GM10248 (cell line): ENCODE results near the gene YTHDC1.
"Not testable (repeated sequence)": the region's sequence is repeated elsewhere in the genome, so short reads cannot be mapped to it uniquely, and the experiment has no call there.

ENCODE experiments used
- CTCF ChIA-PET: fragments of 300-600 bp; sonication (Branson Sonifier 250); formaldehyde crosslinking; extraction: SDS; loops from one replicate; lab custom pipeline; 2021; ENCODE audit warnings: antibody characterized with exemption; lab: Yijun Ruan, JAX
- POLR2A ChIA-PET: fragments of 350-650 bp; sonication (Branson Sonifier 250); formaldehyde crosslinking; extraction: SDS; loops from one replicate; lab custom pipeline; 2020; ENCODE audit warnings: antibody characterized with exemption; lab: Yijun Ruan, JAX
- DNase-seq: peaks from one replicate; pipeline ENCODE4 v3.0.0; 2012; ENCODE audit errors: extremely low spot score
- TF ChIP-seq, protein P1 (sequence below): IDR thresholded peaks from 2 replicates; pipeline ENCODE4 v1.5.1; 2012; ENCODE audit warnings: mild to moderate bottlenecking, low read depth; ENCODE audit errors: extremely low read depth, missing control alignments, control extremely low read depth

Gene YTHDC1

DNA sequence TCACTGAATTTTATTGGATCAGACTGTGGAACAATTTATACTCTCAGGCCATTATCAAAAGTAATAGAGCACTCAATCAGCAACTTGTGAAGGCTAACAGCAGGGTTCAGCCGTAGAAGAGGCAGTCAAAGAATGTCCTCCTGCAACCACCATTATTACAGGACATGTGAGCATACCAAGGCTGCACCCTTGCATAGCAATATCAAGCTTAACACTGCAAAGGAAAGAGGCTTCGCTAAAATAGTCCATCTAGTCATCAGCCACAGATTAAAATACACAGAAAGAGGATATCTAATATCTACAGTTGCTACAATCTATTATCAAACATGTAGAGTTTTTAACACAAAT is 61.5 kb downstream of the YTHDC1 start:
- CTCF ChIA-PET, result interaction anchor here (0.6 kb wide), 1 partner anchor 16 kb away, joined by 3 read pairs; no protein-coding TSS in a partner anchor
- TF ChIP-seq, protein P1, sequence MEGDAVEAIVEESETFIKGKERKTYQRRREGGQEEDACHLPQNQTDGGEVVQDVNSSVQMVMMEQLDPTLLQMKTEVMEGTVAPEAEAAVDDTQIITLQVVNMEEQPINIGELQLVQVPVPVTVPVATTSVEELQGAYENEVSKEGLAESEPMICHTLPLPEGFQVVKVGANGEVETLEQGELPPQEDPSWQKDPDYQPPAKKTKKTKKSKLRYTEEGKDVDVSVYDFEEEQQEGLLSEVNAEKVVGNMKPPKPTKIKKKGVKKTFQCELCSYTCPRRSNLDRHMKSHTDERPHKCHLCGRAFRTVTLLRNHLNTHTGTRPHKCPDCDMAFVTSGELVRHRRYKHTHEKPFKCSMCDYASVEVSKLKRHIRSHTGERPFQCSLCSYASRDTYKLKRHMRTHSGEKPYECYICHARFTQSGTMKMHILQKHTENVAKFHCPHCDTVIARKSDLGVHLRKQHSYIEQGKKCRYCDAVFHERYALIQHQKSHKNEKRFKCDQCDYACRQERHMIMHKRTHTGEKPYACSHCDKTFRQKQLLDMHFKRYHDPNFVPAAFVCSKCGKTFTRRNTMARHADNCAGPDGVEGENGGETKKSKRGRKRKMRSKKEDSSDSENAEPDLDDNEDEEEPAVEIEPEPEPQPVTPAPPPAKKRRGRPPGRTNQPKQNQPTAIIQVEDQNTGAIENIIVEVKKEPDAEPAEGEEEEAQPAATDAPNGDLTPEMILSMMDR, result no peak
- POLR2A ChIA-PET, result no interaction called here
- no peak for DNase-seq

DNA sequence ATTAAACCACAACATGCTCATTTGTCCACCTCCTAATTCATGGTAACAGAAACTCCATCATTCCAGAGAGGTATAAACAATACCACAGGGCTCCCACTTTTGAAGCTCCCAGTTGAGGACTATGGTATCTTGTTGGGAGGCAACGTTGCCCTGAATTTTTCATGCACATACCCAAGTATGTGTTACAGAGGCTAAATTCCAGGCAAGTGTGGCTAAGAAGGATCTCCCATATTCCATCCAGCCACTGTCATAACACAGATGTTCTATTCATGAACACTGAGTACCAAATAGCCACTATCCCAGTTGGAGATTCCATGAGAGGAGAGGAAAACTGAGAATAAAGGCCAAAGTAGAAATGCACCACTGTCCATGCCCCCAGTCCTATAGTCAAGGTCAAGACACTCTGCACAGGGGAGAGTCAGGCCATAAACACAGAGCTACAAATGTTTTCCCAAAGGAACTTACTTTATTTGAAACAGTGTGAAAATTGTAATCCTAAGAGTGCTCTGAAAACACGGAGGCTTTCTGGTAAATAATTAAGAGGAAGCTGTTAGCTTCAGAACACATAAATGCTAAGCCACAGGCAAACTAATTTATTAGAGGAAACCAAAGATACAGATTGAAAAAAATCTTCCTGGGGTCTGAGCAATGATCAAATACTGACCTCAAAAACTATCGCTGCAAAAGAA is 62.0 kb downstream of the YTHDC1 start:
- ChIA-PET POLR2A (no interaction called here), CTCF (interaction anchor here (0.6 to 0.8 kb wide), 2 partner anchors 11 to 16 kb away, joined by 3 read pairs; no protein-coding TSS in a partner anchor)
- TF ChIP-seq, protein P1, result no peak
- DNase-seq, result no peak

DNA sequence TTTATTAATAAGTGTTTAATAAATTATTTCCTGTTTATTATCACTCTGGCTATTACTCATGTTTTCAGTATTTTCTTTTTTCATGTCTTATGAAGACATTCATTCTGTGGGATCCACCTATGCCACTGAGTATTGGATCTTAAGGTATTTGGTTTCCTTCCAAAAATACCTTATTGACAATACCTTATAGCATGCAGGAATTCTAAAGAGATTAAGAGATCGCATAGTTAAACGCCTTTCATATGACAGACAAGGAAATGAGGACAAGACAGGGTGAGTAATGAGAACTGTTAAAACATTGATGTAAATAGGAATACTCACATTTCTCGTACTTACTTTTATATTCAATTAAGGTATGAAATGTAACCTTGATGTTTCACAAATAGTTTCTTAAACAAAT is 66.2 kb downstream of the YTHDC1 start:
- ChIA-PET CTCF (interaction anchor here (1.0 kb wide), 1 partner anchor 11 kb away, joined by 3 read pairs; no protein-coding TSS in a partner anchor), POLR2A (no interaction called here)
- DNase-seq, result no peak
- TF ChIP-seq, protein P1, result no peak

DNA sequence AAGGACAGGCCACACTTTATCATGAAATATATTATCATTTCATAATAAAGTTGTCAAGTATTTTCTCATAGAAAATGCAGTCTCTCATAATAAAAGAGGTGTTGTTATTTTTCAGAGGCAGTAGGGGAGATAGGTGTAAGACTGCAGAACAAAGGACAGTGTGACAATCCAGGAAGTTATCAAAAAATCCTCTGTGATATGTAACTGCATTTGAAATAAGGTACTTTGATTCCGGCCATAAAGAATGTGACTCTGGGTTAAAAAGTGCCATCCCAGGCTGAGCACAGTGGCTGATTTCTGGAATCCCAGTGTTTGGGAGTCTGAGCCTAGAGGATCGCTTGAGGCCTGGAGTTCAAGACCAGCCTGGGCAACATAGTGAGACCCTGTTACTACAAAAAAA is 66.8 kb downstream of the YTHDC1 start:
- ChIA-PET POLR2A (no interaction called here), CTCF (no interaction called here)
- TF ChIP-seq, protein P1, result no peak
- DNase-seq, result no peak

DNA sequence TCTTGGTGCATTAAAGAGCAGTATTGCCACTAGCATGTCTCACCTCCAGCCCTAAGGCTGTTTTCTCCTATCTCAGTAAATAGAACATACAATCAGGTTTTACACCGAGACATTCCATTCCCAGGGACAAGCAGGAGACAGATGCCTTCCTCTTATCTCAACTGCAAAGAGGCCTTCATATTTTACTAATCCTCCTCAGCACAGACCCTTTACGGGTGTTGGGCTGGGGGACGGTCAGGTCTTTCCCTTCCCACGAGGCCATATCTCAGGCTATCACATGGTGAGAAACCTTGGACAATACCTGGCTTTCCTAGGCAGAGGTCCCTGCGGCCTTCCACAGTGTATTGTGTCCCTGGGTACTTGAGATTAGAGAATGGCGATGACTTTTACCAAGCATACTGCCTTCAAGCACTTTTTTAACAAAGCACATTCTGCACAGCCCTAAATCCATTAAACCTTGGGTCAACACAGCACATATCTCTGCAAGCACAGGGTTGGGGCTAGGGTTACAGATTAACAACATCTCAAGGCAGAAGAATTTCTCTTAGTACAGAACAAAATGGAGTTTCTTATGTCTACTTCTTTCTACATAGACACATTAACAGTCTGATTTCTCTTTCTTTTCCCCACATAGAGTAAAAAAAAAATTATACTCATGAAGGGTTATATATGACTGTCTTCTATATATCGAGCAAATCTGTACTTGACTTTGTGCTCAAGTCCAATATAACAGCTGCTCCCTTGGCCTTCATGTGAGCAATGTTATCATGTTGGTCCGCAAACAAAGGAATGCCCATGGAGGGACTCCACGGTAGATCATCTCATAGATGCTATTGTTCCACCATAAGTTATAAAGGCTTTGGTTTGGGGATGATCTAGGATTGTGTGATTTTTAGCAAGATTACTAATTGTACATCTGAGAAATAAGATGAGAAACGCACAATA is 67.8 kb downstream of the YTHDC1 start:
- DNase-seq, CTCF ChIA-PET, POLR2A ChIA-PET: not testable (repeated sequence)

DNA sequence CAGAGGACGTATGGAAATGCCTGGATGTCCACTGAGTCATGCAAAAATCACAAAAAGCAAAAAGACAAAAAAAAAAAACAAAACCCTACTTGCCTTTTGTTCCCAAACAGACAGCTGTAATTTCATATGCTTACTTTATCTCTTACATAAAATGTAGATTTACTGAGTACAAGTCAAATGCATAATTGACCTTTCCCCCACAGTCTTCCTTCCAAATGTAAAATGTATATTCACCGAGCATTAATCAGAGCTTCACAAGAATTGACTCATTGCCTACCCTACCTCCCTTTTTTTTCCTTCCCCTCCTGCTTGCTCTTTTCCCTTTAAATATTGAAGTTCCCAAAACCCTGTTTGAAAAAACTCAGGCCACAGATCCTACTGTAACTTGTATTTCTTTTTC is 71.9 kb downstream of the YTHDC1 start:
- no peak for DNase-seq
- ChIA-PET CTCF (no interaction called here), POLR2A (no interaction called here)
- TF ChIP-seq, protein P1, result no peak

DNA sequence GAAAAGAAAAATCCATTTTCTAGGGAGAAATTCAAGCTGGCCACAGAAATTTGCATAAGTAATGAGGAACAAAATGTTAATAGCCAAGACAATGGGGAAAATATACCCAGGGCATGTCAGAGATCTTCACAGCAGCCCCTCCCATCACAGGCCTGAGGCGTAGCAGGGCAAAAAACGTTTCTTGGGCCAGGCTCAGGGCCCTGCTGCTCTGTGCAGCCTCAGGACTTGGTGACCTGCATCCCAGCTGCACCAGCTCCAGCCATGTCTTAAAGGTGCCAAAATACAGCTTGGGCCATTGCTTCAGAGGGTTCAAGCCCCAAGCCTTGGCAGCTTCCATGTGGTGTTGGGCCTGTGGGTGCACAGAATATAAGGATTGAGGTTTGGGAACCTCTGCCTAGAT is 72.3 kb downstream of the YTHDC1 start:
- DNase-seq, result no peak
- TF ChIP-seq, protein P1, result no peak
- ChIA-PET POLR2A (no interaction called here), CTCF (no interaction called here)
